Fibroblast of skin of back (primary cell): Measurements from ENCODE around the gene DCHS1.

ENCODE experiments used
- DNase-seq: peaks from one replicate; pipeline ENCODE4 v3.0.0-alpha.2; 2013

The DCHS1 gene

DNA sequence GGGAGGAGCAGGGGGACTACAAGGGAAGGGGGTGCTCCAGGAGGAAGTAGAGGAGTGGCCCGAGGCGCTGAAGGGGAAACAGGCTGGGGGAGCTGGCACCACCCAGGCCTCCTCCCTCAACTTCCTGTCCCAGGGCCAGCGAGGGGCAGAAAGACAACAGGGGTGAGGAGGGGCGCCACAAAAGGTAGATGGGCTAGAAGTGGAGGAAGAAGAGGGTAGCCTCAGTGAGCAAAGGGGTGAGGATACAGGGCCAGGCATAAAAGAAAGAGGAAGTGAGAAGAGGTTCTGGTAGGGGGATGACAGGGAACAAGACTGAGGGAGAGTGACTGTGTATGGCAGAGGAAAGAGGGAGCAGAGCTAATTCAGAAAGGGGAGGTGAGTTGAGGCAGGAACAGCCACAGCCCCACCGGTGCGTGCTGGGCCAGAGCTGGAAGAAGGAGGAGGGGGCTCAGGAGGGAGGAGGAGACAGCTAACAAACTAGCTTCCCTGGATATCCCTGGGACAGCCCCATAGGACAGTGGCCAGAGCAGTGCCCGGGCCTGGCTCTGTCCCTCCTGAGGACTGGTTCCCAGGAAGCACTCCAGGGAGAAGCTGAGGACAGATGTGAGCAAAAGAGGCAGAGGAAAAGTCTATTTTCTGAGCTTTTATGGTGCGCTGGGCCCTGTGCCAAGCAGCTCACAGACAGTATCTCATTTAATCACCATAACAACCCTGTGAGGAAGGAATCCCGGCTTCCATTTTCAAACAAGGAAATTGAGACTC is 8.5 kb downstream of the DCHS1 start:
- peak; percentile 43 for DNase-seq

DNA sequence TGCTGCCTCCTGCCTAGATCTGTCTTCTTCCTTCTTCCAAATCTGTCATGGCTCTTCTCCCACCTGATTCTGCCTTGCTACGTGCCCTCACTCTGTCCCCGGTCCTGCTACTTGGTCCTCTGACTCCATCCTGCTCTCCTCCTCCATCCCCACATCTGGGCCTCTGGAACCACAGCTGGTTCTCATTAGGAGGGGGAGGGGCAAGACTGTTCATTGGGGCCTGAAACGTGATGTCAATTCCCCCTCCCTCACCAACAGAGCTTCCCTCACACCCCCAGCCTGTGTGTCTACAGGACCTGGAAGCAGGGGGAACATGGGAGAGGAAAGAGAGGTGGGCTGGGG is 9.1 kb downstream of the DCHS1 start:
- peak; percentile 70 for DNase-seq

DNA sequence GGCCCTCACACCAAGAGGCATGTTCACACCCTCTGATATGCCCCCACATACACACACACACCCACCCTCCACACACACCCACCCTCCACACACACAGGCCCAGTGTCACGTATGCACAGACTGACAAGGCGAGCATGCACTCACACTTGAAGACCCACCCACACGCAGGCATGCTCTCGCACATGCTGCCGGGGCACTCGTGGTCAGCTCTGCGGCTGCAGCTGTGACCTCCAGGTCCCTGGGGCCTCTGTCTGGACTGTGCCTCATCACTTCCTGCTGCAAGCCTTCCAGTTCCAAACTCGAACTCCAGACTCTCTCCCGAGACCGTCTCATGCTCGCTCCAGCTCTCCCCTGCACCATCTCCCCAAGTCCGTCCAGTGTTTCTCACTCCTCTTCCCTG is 9.5 kb downstream of the DCHS1 start:
- DNase-seq, result peak; percentile 61

DNA sequence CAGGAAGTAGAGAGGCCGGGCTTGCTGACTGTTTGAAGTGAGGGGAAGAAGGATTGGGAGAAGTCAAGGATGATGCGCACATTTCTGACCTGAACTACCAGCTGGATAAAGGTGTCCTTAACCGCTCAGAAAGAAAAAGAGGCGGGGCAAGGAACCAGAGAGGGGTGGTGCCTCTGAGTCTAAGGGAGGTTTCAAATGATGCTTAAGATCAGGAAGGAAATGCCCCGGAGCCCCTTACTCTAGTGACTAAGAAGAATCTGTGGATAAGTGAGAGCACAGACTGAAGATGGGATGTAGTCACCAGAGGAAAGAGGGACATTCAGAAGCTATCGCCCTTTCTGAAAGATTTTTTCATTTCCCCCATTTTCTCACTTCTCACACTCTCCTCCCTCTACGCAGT is 12.7 kb downstream of the DCHS1 start:
- no peak for DNase-seq

DNA sequence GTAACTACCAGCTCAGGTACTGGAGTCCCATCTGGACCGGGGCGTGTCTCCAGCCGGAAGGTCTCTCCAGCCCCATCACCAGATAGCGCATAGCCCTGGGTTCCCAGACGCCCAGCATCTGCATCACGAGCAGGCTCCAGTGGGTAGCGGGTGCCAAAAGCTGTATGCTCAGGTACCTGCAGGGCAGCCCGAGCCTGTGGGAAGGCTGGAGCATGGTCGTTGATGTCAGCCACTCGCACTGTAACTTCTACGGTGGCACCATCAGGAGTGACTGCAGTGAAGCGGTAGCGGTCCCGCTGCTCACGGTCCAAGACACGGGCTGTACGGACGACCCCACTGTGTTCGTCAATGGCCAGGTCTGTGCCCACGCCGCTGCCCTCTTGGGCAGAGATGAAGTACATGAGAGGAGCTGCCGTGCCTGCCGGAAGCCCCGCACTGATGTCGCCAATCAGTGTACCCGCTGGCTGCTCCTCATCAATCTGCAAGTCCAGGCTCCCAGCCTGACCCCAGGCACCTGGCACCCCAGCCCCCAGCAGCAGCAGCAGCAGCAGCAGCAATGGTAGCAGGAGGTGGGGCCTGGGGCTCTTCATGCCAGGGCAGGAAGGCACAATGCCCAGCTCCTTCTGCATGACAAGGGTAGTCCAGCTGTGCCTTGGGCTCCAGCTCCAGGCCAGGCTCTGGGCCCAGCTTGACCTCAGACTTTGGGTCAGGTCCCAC is 14.5 kb downstream of the DCHS1 start:
- DNase-seq, result no peak

DNA sequence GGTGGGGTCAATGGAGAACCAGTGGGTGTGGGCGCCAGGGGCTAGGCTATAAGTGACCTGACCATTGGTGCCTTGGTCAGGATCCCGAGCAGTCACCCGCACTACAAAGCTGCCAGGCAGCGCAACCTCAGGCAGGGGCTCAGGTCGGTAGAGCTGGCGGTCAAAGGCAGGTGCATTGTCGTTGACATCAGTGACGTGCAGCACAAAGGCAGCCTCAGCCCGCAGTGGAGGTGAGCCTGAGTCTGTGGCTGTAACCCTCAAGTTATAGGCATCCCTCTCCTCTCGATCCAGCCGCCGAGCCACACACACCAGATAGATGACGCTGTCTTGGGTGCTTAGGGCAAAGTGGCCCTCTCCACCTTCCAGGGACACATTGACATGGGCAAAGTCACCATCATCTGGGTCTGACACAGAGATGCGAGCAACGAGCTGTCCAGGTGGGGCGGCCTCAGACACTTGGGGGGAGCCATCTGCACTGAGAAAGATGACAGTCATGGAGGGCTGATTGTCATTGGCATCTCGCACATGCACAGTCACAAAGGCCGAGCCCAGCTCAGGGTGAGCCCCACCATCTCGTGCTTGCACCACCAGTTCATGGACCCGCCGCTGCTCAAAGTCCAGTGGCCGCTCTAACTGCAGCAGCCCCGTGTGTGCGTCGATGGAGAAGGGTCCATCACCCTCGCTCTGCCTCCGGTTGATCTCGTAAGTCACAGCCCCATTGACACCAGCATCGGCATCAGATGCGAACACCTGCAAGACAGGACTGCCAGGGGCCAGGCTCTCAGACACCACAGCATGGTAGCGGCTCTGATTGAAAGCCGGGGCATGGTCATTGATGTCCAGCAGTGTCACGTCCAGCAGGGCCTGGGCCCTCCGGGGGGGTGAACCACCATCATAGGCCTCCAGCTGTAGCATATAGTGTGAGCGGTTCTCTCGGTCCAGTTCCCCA is 15.3 kb downstream of the DCHS1 start:
- DNase-seq, result no peak

DNA sequence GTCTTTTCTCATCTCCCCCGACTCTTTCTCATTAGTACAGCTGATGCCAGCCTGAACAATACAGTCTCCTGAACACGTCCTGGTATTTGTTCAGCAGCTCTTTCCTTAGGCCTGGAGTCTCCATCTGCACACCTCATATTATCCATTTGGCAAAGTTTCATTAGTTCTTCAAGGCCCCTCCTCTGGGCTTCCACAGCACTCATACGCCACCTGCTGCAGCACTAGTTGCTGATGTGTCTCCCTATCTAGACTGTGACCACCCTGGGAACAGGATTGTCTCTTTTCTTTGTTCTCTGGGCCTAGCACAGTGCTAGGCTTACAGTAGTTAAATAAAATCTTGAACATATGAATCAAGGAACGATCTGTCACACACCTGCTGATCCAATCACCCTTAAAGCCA is 17.2 kb downstream of the DCHS1 start:
- no peak for DNase-seq

DNA sequence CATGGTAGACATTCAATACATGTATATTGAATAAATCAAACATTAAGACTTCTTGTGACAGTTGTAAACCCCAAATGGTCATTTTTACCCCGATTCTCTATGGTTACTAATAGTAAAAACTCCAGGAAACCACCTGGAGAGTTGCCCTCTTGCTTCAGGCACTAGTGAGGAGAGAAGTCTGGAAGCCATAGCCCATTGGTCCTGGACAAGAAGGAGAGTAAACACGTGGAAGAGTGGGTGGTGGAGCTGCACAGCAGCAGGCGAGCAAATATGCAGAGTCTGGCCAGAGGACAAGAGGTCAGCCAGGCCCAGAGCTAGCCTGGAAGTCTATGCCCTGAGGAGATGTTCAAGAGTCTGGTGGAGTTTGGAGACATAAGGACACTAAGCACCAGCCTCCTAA is 17.7 kb downstream of the DCHS1 start:
- DNase-seq, result no peak

DNA sequence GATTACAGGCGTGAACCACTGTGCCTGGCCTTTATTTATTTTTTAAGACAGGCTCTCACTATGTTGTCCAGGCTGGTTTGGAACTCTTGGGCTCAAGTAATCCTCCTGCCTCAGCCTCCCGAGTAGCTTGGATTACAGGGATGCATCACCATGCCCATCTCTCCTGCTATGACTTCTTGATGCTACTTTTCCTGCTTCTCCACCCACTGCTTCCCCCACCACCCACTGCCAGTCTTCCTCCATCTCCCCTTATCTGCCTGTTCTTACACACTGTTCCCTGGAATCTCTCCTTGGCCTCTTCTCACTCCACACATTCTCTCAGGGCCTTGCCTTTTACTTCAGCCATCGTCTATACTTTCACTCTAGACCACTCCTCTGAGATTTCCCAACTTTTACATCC is 19.1 kb downstream of the DCHS1 start:
- no peak for DNase-seq

DNA sequence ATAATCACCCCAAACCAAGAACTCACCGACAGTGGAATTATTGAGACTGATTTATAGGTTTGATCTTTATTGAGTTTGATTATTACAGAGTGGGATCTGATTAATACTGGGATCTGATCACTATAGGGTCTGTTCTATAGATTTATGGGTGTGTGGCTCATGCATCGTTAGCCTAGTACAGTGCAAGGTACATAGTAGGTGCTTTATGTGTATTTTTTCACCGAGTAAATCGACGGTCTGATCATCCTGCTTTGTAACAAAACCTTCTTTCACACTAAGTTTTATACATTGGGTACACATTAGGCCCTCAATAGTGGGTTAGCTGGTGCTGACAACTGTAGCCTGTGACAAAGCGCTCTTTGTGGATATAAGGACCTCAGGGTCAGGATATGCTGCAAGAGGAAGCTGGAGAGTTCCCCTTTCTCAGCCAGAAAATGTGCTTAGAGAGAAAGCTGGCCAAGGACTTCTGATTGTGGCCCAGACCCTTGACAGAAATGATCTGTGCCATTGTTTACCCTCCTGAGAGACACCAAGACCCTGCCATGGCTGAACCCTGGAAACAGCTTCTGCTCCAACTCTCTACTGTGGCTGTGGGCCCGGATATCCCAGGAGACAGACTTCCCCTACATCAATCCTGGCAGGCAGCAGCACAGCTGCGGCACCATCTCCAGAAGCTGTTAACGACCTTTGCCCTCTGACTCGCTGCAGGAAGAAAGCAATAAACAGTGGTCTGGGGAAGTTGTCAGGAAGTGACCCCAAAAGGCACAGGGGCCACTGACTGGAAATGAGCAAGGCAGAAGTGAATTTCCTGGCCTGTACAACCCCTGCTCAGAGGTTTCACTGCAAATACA is 20.3 kb downstream of the DCHS1 start:
- no peak for DNase-seq

DNA sequence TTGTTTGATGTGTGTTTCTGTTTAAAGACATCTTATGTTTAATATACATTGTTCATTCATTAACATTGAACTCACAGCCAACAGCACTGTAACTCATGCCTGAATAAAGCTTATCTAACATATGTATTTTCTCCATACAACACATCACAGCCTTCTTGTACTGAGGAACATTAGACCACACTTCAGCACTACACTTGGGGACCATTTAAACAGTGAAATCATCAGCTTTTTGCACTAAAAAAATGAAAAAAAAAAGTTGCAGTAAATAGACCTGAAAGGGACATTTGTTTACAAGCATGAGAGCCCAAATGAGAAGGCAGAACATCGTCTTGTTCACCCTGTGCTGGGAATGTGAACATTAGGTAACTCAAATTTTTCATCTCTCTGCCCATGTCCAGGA is 21.1 kb downstream of the DCHS1 start:
- no peak for DNase-seq

DNA sequence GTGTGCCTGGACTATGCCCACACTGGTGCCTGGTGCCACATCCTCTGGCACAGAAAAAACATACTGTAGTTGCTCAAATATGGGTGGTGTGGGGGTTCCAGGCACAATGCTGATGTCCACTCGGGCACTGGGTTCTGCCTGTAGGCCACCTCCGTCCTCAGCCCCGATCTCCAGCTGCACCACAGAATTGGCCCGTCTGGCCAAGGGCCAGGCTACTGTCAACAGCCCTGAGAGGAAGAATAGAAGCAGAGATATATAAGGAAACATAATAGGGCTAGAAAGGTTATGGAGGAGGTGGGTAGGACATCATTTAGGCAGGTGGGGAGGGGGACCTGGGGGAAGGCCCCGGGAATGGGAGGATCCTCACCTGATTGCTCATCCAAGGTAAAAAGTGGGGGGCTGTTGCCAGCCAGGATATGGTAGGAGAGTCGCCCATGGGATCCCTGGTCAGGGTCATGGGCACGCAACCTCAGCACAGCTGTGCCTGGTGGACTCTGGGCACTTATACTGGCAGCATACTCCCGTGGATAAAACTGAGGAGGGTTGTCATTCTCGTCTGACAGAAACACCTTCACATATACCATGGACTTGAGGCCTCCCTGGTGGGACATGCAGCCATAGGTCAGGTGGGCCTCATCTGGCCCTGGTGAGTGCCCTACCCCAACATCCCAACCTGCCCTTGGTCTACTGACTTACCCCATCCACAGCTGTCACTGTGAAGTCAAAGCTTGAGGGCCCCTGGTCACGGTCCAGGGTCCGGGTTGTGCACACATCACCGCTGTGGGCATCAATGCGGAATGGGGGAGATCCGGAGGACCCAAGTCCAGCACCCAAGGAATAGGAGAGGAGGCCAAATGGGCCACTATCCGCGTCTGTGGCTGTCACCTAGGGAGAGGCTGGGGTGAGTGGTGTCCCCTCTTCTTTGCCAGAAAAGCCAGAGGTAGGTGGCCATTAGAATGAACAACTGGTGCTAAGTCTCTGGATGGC is 21.9 kb downstream of the DCHS1 start:
- no peak for DNase-seq

DNA sequence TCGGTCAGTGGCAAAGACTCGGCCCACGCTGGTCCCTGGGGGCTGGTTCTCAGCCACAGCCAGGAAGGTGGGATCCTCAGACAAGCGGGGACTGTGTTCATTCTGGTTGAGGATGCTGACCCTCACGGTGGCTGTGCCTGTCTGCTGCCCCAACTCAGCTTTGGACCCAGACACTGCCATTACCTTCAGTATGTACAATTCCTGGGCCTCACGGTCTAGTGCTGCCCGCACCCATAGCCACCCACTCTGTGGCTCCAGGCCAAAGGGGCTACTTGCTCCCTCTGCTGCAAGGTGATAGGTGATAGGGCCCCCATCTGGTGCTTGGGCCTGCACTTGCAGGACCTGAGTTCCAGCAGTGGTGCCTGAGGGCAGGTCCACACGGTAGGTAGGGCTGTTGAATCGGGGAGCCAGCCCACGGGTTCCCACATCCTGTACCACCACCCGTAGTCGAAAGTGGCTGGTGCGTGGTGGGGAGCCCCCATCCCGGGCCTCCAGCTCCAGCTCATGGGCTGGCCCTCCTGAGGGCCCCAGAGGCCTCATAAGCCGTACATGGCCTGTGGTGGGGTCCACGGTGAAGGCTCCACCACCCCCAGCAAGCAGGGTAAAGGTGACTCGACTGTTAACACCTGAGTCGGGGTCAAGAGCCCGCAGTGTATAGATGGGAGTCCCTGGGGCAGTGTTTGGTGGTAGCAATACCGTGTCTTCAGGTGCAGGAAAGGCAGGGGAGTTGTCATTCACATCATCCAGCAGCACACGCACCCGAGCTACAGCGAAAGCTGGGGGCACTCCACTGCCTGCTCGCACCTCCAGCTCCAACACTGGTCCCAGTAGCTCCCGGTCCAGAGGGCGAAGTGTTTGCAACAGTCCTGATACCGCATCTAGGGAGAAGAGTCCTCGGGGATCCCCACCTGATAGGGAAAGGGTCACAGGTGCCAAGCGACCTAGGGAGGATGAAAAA is 23.2 kb downstream of the DCHS1 start:
- DNase-seq, result no peak

DNA sequence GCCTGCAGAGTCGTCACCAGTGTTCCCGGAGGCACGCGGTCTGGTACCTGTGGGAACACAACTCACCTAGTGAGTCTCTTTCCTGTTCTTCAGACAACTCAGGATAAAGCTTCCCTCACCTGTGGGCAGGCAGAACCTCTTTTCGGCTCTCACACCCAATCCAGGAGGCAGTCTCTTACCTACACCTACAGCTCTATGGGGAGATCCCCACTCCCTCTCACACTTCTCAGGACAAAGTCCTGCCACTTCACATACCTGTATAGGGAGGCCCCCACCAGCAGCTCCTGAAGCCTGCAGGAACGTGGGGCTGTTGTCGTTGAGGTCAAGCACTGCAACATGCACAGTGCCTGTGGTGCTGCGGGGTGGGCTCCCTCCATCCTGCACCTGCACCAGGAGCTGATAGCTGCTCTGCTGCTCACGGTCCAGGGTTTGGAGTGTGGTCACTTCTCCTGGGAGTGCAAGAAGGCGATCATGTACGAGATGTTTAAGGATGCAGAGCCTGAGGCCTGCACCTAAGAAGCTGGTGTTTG is 24.2 kb downstream of the DCHS1 start:
- DNase-seq, result no peak

DNA sequence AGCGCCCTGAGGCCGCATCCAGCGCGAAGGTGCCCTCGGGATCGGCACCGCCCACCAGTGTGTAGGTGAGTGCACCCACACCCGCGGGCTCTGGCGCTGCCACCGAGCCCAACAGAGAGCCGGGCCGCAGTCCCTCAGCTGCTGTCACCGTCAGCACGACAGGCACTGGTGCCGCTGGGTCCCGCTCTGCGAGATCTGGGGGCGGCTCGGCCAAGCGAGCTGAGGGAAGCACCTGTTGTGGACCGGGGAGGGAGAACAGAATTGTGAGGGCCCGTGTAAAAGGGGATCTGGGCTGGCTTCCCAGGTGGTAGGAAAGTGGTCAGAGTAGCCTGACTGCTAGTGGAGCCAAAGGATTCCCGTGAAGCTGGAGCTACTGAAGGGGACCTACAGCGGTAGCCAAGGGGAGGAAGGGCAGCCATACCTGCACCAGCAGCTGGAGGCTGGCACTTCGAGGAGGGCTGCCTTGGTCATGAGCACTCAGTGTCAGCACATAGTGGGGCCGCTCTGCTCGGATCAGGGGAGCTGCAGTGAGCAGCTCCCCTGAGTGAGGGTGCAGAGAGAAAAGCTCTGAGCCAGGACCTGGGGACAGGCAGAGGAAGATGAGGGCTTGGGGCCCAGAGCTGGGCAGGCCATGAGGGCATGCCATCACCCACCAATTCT is 24.8 kb downstream of the DCHS1 start:
- DNase-seq, result no peak

DNA sequence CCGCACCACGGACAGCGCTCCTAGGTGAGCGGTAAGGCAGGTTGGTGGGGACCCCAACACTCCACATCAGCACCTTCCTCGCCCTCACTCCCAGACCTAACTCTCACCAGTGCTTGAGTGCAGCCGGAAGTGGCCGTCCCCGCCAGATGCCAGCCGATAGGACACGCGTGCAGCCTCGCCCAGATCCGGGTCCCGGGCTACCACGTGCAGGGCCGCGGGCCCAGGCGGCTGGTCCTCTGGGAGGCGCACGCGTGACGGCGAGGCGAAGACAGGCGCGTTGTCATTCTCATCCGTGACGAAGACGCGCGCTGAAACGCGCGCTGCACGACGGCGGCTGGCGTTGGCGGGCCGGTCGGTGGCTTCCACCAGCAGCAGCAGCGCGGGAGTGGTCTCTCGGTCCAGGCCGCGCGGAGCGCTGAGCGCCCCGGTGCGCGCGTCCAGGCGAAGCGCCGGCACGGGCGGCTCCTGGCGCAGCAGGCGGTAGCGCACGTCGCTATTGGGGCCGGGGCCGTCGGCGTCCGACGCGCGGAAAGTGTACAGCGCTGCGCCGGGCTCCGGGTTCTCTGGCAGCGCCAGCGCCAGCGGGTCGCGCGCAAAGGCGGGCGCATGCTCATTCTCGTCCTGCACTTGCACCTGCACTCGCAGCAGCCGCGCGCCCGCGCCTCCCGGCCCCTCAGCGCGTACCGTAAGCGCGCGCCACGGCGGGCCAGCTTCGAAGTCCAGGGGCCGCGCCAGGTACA is 25.5 kb downstream of the DCHS1 start:
- DNase-seq, result no peak

DNA sequence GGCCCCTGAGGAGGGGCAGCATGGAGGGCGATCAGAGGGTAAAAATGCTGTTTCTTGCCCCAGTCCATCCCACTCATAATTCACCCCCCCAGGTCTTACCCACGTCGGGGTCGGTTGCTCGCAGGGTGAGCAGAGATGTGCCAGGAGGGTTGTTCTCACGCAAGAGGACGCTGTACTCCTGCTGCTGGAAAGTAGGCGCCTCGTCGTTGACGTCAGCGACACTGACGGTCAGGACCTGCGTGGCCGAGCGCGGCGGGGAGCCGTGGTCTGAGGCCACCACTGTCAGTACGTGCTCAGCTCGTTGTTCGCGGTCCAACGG is 26.1 kb downstream of the DCHS1 start:
- DNase-seq, result no peak

DNA sequence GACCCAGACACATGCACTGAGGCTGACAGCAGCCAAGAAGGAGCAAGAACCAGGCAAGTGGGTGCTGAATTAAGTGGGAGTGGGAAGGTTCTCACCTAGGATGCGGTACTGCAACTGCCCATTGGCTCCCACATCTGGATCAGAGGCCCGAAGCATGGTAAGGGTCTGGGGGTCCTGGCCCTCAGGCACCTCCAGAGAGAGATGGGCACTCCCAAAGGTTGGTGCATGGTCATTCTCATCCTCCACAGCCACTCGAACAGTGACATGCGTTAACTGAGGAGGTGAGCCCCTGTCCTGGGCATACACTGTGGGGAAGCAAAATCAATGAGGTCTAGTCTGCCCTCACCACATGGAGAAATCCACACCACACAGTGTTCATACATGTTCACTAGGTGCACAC is 27.1 kb downstream of the DCHS1 start:
- DNase-seq, result no peak
